ENCODE results near the gene WDR88. TPM values are rescaled to one million over a fixed set of nuclear protein-coding genes. Genes with fewer than 3 reads are reported as not detected.

WDR88 gene
- total and polyA plus RNA-seq, 2 donors, result 0.05 TPM; not detected in 1

GRCh38 chr19:33098055-33098534 lies 33.8 kb upstream of the WDR88 start:
- H3K27ac ChIP-seq (ENCODE audit: low read depth in 1 of 2, low read length in 1 of 2), result no peak overlapping the region
- 97% methylated on average over 4 of the region's 4 CpGs for WGBS
- no peaks in the 10 kb centered on the region for H3K4me1 ChIP-seq (ENCODE audit: control insufficient read depth in 2 of 2, insufficient read depth in 2 of 2, low read length in 2 of 2)
- H3K27me3 ChIP-seq (ENCODE audit: control insufficient read depth in 2 of 2, insufficient read depth in 1 of 2, low read length in 1 of 2), result no peaks in the 10 kb centered on the region
- DNase-seq (ENCODE audit: low read depth in 6 of 9, low spot score in 9 of 9), result no peak
- peaks cover 49 to 59% of the 10 kb centered on the region in 2 donors for H3K36me3 ChIP-seq (ENCODE audit: control insufficient read depth in 2 of 2, insufficient read depth in 2 of 2, low read length in 1 of 2)
- H3K4me3 ChIP-seq (ENCODE audit: low read length in 2 of 2), result no peak overlapping the region
- H3K9me3 ChIP-seq (ENCODE audit: control insufficient read depth in 2 of 2, insufficient read depth in 1 of 2, low read length in 1 of 2), result no peaks in the 10 kb centered on the region

GRCh38 chr19:33100894-33101644 lies 30.8 kb upstream of the WDR88 start:
- Histone ChIP-seq H3K27ac (ENCODE audit: low read depth in 1 of 2, low read length in 1 of 2) (no peak overlapping the region), H3K36me3 (ENCODE audit: control insufficient read depth in 2 of 2, insufficient read depth in 2 of 2, low read length in 1 of 2) (peaks cover 34 to 41% of the 10 kb centered on the region in 2 donors)

GRCh38 chr19:33102893-33103292 lies 29.0 kb upstream of the WDR88 start:
- Histone ChIP-seq H3K4me3 (ENCODE audit: low read length in 2 of 2) (no peak overlapping the region), H3K36me3 (ENCODE audit: control insufficient read depth in 2 of 2, insufficient read depth in 2 of 2, low read length in 1 of 2) (peaks cover 38 to 50% of the 10 kb centered on the region in 2 donors), H3K27me3 (ENCODE audit: control insufficient read depth in 2 of 2, insufficient read depth in 1 of 2, low read length in 1 of 2) (no peaks in the 10 kb centered on the region), H3K4me1 (ENCODE audit: control insufficient read depth in 2 of 2, insufficient read depth in 2 of 2, low read length in 2 of 2) (no peaks in the 10 kb centered on the region), H3K9me3 (ENCODE audit: control insufficient read depth in 2 of 2, insufficient read depth in 1 of 2, low read length in 1 of 2) (no peaks in the 10 kb centered on the region), H3K27ac (ENCODE audit: low read depth in 1 of 2, low read length in 1 of 2) (no peak overlapping the region)
- no peak for DNase-seq (ENCODE audit: low read depth in 6 of 9, low spot score in 9 of 9)
- 86% methylated on average over 6 of the region's 6 CpGs for WGBS

More at GRCh38 chr19:33100894-33101644, 30.8 kb upstream of the WDR88 start:
- no peak overlapping the region for H3K4me3 ChIP-seq (ENCODE audit: low read length in 2 of 2)
- no peak for DNase-seq (ENCODE audit: low read depth in 6 of 9, low spot score in 9 of 9)
- H3K4me1 ChIP-seq (ENCODE audit: control insufficient read depth in 2 of 2, insufficient read depth in 2 of 2, low read length in 2 of 2), result no peaks in the 10 kb centered on the region
- no peaks in the 10 kb centered on the region for H3K9me3 ChIP-seq (ENCODE audit: control insufficient read depth in 2 of 2, insufficient read depth in 1 of 2, low read length in 1 of 2)
- WGBS, result 98% methylated on average over 10 of the region's 10 CpGs
- H3K27me3 ChIP-seq (ENCODE audit: control insufficient read depth in 2 of 2, insufficient read depth in 1 of 2, low read length in 1 of 2), result no peaks in the 10 kb centered on the region

- H3K27me3 ChIP-seq (ENCODE audit: control insufficient read depth in 2 of 2, insufficient read depth in 1 of 2, low read length in 1 of 2), result no peaks in the 10 kb centered on the region
- no peak overlapping the region for H3K27ac ChIP-seq (ENCODE audit: low read depth in 1 of 2, low read length in 1 of 2)
- no peak overlapping the region for H3K4me3 ChIP-seq (ENCODE audit: low read length in 2 of 2)
- H3K9me3 ChIP-seq (ENCODE audit: control insufficient read depth in 2 of 2, insufficient read depth in 1 of 2, low read length in 1 of 2), result no peaks in the 10 kb centered on the region
- no peak for DNase-seq (ENCODE audit: low read depth in 6 of 9, low spot score in 9 of 9)
- H3K4me1 ChIP-seq (ENCODE audit: control insufficient read depth in 2 of 2, insufficient read depth in 2 of 2, low read length in 2 of 2), result no peaks in the 10 kb centered on the region
- WGBS, result 97% methylated on average over 10 of the region's 10 CpGs
- H3K36me3 ChIP-seq (ENCODE audit: control insufficient read depth in 2 of 2, insufficient read depth in 2 of 2, low read length in 1 of 2), result peaks cover 39 to 51% of the 10 kb centered on the region in 2 donors
Measured at GRCh38 chr19:33108161-33108560, 23.8 kb upstream of the WDR88 start.

GRCh38 chr19:33110137-33110910 lies 21.6 kb upstream of the WDR88 start:
- Histone ChIP-seq H3K27ac (ENCODE audit: low read depth in 1 of 2, low read length in 1 of 2) (no peak overlapping the region), H3K9me3 (ENCODE audit: control insufficient read depth in 2 of 2, insufficient read depth in 1 of 2, low read length in 1 of 2) (no peaks in the 10 kb centered on the region), H3K4me3 (ENCODE audit: low read length in 2 of 2) (no peak overlapping the region), H3K27me3 (ENCODE audit: control insufficient read depth in 2 of 2, insufficient read depth in 1 of 2, low read length in 1 of 2) (no peaks in the 10 kb centered on the region), H3K4me1 (ENCODE audit: control insufficient read depth in 2 of 2, insufficient read depth in 2 of 2, low read length in 2 of 2) (no peaks in the 10 kb centered on the region), H3K36me3 (ENCODE audit: control insufficient read depth in 2 of 2, insufficient read depth in 2 of 2, low read length in 1 of 2) (peaks cover 39 to 57% of the 10 kb centered on the region in 2 donors)
- DNase-seq (ENCODE audit: low read depth in 6 of 9, low spot score in 9 of 9), result no peak
- 94% methylated on average over 9 of the region's 9 CpGs for WGBS

- Histone ChIP-seq H3K27ac (ENCODE audit: low read depth in 1 of 2, low read length in 1 of 2) (no peak overlapping the region), H3K27me3 (ENCODE audit: control insufficient read depth in 2 of 2, insufficient read depth in 1 of 2, low read length in 1 of 2) (no peaks in the 10 kb centered on the region), H3K4me1 (ENCODE audit: control insufficient read depth in 2 of 2, insufficient read depth in 2 of 2, low read length in 2 of 2) (no peaks in the 10 kb centered on the region), H3K4me3 (ENCODE audit: low read length in 2 of 2) (no peak overlapping the region), H3K36me3 (ENCODE audit: control insufficient read depth in 2 of 2, insufficient read depth in 2 of 2, low read length in 1 of 2) (peaks cover 39 to 52% of the 10 kb centered on the region in 2 donors), H3K9me3 (ENCODE audit: control insufficient read depth in 2 of 2, insufficient read depth in 1 of 2, low read length in 1 of 2) (no peaks in the 10 kb centered on the region)
- 93% methylated on average over 11 of the region's 11 CpGs for WGBS
- DNase-seq (ENCODE audit: low read depth in 6 of 9, low spot score in 9 of 9), result no peak
Measured at GRCh38 chr19:33111587-33111986, 20.3 kb upstream of the WDR88 start.

GRCh38 chr19:33114312-33114711 lies 17.6 kb upstream of the WDR88 start:
- 95% methylated on average over 4 of the region's 4 CpGs for WGBS
- H3K27ac ChIP-seq (ENCODE audit: low read depth in 1 of 2, low read length in 1 of 2), result no peak overlapping the region
- H3K4me1 ChIP-seq (ENCODE audit: control insufficient read depth in 2 of 2, insufficient read depth in 2 of 2, low read length in 2 of 2), result no peaks in the 10 kb centered on the region
- H3K27me3 ChIP-seq (ENCODE audit: control insufficient read depth in 2 of 2, insufficient read depth in 1 of 2, low read length in 1 of 2), result no peaks in the 10 kb centered on the region
- H3K4me3 ChIP-seq (ENCODE audit: low read length in 2 of 2), result no peak overlapping the region
- DNase-seq (ENCODE audit: low read depth in 6 of 9, low spot score in 9 of 9), result no peak
- H3K9me3 ChIP-seq (ENCODE audit: control insufficient read depth in 2 of 2, insufficient read depth in 1 of 2, low read length in 1 of 2), result no peaks in the 10 kb centered on the region
- H3K36me3 ChIP-seq (ENCODE audit: control insufficient read depth in 2 of 2, insufficient read depth in 2 of 2, low read length in 1 of 2), result peaks cover 38 to 40% of the 10 kb centered on the region in 2 donors

GRCh38 chr19:33117501-33117900 lies 14.4 kb upstream of the WDR88 start:
- no peak overlapping the region for H3K4me3 ChIP-seq (ENCODE audit: low read length in 2 of 2)
- H3K36me3 ChIP-seq (ENCODE audit: control insufficient read depth in 2 of 2, insufficient read depth in 2 of 2, low read length in 1 of 2), result peaks cover 25 to 30% of the 10 kb centered on the region in 2 donors
- no peaks in the 10 kb centered on the region for H3K4me1 ChIP-seq (ENCODE audit: control insufficient read depth in 2 of 2, insufficient read depth in 2 of 2, low read length in 2 of 2)
- no peaks in the 10 kb centered on the region for H3K9me3 ChIP-seq (ENCODE audit: control insufficient read depth in 2 of 2, insufficient read depth in 1 of 2, low read length in 1 of 2)
- WGBS, result 96% methylated on average over 8 of the region's 8 CpGs
- H3K27me3 ChIP-seq (ENCODE audit: control insufficient read depth in 2 of 2, insufficient read depth in 1 of 2, low read length in 1 of 2), result no peaks in the 10 kb centered on the region
- H3K27ac ChIP-seq (ENCODE audit: low read depth in 1 of 2, low read length in 1 of 2), result no peak overlapping the region
- no peak for DNase-seq (ENCODE audit: low read depth in 6 of 9, low spot score in 9 of 9)

- Histone ChIP-seq H3K27me3 (ENCODE audit: control insufficient read depth in 2 of 2, insufficient read depth in 1 of 2, low read length in 1 of 2) (no peaks in the 10 kb centered on the region), H3K4me3 (ENCODE audit: low read length in 2 of 2) (no peak overlapping the region), H3K9me3 (ENCODE audit: control insufficient read depth in 2 of 2, insufficient read depth in 1 of 2, low read length in 1 of 2) (no peaks in the 10 kb centered on the region), H3K4me1 (ENCODE audit: control insufficient read depth in 2 of 2, insufficient read depth in 2 of 2, low read length in 2 of 2) (no peaks in the 10 kb centered on the region), H3K36me3 (ENCODE audit: control insufficient read depth in 2 of 2, insufficient read depth in 2 of 2, low read length in 1 of 2) (peaks cover 23 to 28% of the 10 kb centered on the region in 2 donors), H3K27ac (ENCODE audit: low read depth in 1 of 2, low read length in 1 of 2) (no peak overlapping the region)
- WGBS, result 98% methylated on average over 10 of the region's 10 CpGs
- DNase-seq (ENCODE audit: low read depth in 6 of 9, low spot score in 9 of 9), result no peak
Measured at GRCh38 chr19:33118643-33119042, 13.3 kb upstream of the WDR88 start.

All from thymus (tissue), 11 donors.